ENCODE measurements around the gene ACER1. TPM values are rescaled to one million over a fixed set of nuclear protein-coding genes. Genes with fewer than 3 reads are reported as not detected.
"Not testable (repeated sequence)": the region's sequence is repeated elsewhere in the genome, so short reads cannot be mapped to it uniquely, and the experiment has no call there.

ACER1 gene
- polyA plus RNA-seq (ENCODE audit: insufficient read length in 3 of 3) = under 1 TPM in 2 of 3 donors, not detected in 1; 0.08 to 0.11 TPM

- no peak for DNase-seq (ENCODE audit: low read depth in 3 of 3, low spot score in 2 of 3)
Measured at GRCh38 chr19:6333439-6333838, at the start of gene ACER1. Gene ACER1, minus strand, starts transcription at chr19:6333612. Its CDS starts 61 bp downstream, at chr19:6333551.

GRCh38 chr19:6383188-6383587 is 49.8 kb upstream of the ACER1 start:
- no peak for DNase-seq (ENCODE audit: low read depth in 3 of 3, low spot score in 2 of 3)

- DNase-seq (ENCODE audit: low read depth in 3 of 3, low spot score in 2 of 3) = no peak
Measured at GRCh38 chr19:6381030-6381750, 47.8 kb upstream of the ACER1 start.

GRCh38 chr19:6379744-6380143 is 46.3 kb upstream of the ACER1 start:
- DNase-seq (ENCODE audit: low read depth in 3 of 3, low spot score in 2 of 3) = no peak

- no peak for DNase-seq (ENCODE audit: low read depth in 3 of 3, low spot score in 2 of 3)
Measured at GRCh38 chr19:6378486-6378885, 45.1 kb upstream of the ACER1 start.

- no peak for DNase-seq (ENCODE audit: low read depth in 3 of 3, low spot score in 2 of 3)
Measured at GRCh38 chr19:6378041-6378440, 44.6 kb upstream of the ACER1 start.

GRCh38 chr19:6376512-6377190 is 43.2 kb upstream of the ACER1 start:
- no peak for DNase-seq (ENCODE audit: low read depth in 3 of 3, low spot score in 2 of 3)

- DNase-seq (ENCODE audit: low read depth in 3 of 3, low spot score in 2 of 3) = no peak
Measured at GRCh38 chr19:6375411-6376010, 42.1 kb upstream of the ACER1 start, which contains the start of gene PSPN. Gene PSPN, minus strand, starts transcription at chr19:6375933. Its CDS starts 84 bp downstream, at chr19:6375849.

- DNase-seq (ENCODE audit: low read depth in 3 of 3, low spot score in 2 of 3) = no peak
Measured at GRCh38 chr19:6374711-6375410, 41.4 kb upstream of the ACER1 start.

GRCh38 chr19:6374161-6374709 is 40.8 kb upstream of the ACER1 start:
- no peak for DNase-seq (ENCODE audit: low read depth in 3 of 3, low spot score in 2 of 3)

GRCh38 chr19:6373813-6374108 is 40.3 kb upstream of the ACER1 start:
- DNase-seq (ENCODE audit: low read depth in 3 of 3, low spot score in 2 of 3) = no peak

- DNase-seq (ENCODE audit: low read depth in 3 of 3, low spot score in 2 of 3) = peak; percentile 87 to 93 (median 92)
Measured at GRCh38 chr19:6373096-6373812, 39.8 kb upstream of the ACER1 start.

GRCh38 chr19:6372594-6373095 is 39.2 kb upstream of the ACER1 start, which contains the start of gene ALKBH7:
Gene ALKBH7, plus strand, starts transcription at chr19:6372794. Its CDS starts 27 bp downstream, at chr19:6372821.
- DNase-seq (ENCODE audit: low read depth in 3 of 3, low spot score in 2 of 3) = peak; percentile 97 to 100 (median 100)

GRCh38 chr19:6364353-6364752 is 30.9 kb upstream of the ACER1 start:
- no peak for DNase-seq (ENCODE audit: low read depth in 3 of 3, low spot score in 2 of 3)

GRCh38 chr19:6362351-6362801 is 29.0 kb upstream of the ACER1 start:
- no peak for DNase-seq (ENCODE audit: low read depth in 3 of 3, low spot score in 2 of 3)

GRCh38 chr19:6362027-6362350 is 28.6 kb upstream of the ACER1 start:
- no peak for DNase-seq (ENCODE audit: low read depth in 3 of 3, low spot score in 2 of 3)

GRCh38 chr19:6360857-6361216 is 27.4 kb upstream of the ACER1 start:
- DNase-seq (ENCODE audit: low read depth in 3 of 3, low spot score in 2 of 3) = not testable (repeated sequence)

- not testable (repeated sequence) for DNase-seq (ENCODE audit: low read depth in 3 of 3, low spot score in 2 of 3)
Measured at GRCh38 chr19:6360445-6360844, 27.0 kb upstream of the ACER1 start.

- no peak for DNase-seq (ENCODE audit: low read depth in 3 of 3, low spot score in 2 of 3)
Measured at GRCh38 chr19:6359568-6360341, 26.3 kb upstream of the ACER1 start.
